Anterior cingulate cortex (tissue), 58 donors: Measurements from ENCODE around the gene CDK17.

Experiments used
- DNase-seq, 58 donors: peaks; one replicate each; lab custom pipeline; 2025; lab: John Stamatoyannopoulos, UW

The CDK17 gene

DNA sequence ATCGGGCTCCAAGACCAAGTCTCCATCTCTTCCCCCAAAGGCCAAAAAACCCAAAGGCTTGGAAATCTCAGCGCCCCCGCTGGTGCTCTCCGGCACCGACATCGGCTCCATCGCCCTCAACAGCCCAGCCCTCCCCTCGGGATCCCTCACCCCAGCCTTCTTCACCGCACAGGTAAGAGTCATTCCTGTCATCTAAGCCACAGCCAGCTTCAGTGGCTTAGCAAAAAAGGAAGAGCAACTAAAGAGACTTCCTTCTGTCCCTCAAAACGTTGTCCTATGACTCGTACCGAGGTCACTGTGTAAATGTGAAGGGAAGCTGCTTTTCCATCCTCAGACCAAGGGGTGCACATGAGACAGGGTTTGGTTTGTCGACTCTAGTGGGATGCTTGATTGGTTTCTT is 152.7 kb downstream of the CDK17 start:
- DNase-seq: no peak

DNA sequence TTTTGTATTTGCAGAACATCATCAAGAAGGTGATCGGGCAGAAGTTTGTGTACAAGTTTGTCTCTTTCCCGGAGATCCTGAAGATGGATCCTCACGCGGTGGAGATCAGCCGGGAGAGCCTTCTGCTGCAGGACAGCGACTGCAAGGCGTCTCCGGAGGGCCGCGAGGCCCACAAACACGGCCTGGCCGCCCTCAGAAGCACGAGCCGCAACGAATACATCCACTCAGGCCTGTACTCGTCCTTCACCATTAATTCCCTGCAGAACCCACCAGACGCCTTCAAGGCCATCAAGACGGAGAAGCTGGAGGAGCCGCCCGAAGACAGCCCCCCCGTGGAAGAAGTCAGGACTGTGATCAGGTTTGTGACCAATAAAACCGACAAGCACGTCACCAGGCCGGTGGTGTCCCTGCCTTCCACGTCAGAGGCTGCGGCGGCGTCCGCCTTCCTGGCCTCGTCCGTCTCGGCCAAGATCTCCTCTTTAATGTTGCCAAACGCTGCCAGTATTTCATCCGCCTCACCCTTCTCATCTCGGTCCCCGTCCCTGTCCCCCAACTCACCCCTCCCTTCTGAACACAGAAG is 153.2 kb downstream of the CDK17 start:
- DNase-seq: no peak

DNA sequence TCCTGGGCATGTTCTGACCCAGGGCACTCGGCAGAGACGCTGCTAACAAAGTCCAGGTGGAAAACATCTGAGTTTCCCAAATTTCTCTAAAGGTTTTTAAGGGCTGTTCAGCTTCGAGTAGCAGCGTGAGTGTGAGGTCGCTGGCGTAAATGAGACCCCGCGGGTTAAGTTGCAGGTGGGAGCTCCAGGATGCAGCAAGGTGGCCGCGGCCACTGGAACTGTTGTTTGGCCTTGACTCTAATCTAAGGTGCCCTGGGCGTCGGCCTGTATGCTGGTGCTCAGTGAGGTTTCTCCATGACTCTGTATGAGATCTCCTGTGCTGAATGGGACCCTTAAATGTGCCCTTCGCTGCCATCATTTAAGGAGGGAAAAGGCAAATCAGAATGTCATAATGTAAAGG is 155.4 kb downstream of the CDK17 start:
- DNase-seq: no peak

DNA sequence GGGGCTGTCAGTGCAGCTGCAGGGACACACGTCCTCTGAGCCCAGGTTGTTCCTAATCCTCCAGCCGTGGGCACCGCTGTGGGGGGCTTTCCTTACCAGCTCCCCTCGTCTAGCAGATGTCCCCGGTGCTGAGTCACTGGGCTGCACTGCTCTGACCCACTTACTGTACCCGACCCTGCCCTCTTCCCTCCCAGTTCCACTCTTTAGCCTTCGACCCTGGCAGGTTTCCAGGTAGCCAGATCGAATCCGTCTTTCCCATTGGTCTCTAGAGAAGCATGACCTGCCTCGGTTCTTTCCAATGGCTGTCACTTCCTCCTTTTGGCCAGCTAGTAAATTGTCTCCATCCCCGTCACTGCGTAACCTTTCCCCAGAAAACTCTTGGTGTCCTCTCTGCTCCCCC is 157.6 kb downstream of the CDK17 start:
- no peak for DNase-seq

GRCh38 chr12:96241846-96242256 is 158.4 kb downstream of the CDK17 start:
- peak in 6 of 58 donors; percentile 15 to 45 (median 26) for DNase-seq

DNA sequence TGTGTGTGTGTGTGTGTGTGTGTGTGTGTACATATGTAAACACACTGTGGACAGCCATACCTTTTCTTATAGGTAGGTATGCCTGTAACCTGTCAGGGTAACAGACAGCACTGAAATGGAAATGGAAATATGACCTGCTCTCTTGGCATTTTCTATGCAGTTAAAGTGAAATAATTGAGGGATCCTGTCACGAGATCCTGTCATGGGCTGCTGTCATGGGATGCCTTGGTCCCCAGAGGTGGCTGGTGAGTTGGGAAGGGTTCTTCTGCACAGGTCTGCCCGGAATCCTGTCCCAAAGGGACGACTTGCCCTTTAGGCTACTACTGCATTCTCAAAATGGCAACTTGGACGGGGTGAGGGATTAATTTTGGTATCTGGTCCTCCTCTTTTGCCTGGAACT is 158.8 kb downstream of the CDK17 start:
- no peak for DNase-seq

- DNase-seq: no peak
These were observed 159.6 kb downstream of the CDK17 start for GRCh38 chr12:96240656-96241055.

- DNase-seq: no peak
These were observed 160.3 kb downstream of the CDK17 start for GRCh38 chr12:96239711-96240635.

DNA sequence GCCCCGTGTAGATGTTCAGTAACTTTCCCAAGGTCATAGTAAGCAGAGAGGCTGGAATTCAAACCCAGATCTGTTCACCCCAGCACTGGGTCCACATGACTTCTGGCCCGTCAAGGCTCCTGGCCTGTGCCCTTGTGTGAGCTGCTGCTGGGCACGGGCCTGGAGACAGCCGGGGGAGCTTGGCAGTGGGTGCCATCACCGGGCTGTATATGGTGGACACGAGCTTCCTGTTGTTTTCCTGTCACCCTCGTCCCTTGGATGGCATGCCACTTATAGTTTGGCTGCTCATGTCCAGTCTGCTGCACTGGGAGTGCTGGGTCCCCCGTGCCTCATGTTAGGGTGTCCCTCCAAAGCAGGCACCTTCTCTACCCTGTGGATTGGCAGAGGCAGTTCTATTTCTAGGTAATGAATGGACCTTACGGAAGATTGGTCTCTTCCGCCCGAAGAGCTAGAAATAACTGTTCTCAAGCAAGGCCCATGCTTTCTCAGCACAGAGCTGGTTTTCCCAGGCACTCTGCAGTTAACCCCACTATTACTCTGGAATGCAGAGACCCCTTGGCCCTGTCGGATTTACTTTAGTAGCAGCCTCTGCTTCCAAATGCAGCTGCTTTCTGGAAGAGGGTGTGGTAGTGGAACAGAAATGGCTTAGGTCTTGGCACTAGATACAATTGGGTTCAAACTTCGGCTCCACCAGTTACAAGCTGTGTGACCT is 161.7 kb downstream of the CDK17 start:
- DNase-seq: no peak

DNA sequence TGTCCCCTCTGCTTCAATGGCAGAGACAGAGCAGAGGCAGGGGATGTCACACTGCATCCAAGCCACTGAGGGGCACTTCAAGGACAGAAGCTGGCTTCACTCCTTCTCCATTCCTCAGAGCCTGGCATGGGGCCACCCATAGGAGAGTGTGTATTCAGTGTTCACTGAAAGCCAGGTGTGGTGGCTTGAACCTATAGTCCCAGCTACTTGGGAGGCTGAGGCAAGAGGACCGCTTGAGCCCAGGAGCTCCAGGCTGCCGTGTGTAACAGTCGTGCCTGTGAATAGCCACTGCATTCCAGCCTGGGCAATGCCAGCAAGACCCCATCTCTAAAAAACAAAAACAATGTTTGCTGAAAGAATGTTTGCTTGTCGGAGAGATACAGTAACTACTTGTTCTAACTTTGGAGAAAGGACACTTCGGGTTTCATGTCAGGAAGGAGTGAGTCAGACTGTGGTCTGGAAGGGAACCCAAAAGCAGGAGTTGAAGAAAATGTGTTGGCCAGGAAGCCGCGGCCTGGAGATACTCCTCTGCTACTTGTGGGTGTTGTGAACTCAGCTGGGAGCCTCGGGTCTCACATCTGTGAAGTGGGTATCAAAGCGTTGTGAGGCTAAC is 162.7 kb downstream of the CDK17 start:
- DNase-seq: peak in 3 of 58 donors; percentile 14 to 49 (median 19)

GRCh38 chr12:96237035-96237434 is 163.2 kb downstream of the CDK17 start:
- DNase-seq: no peak

- DNase-seq: peak in 2 of 58 donors; percentile 25 to 31
These were observed 163.9 kb downstream of the CDK17 start for GRCh38 chr12:96236221-96236822.

DNA sequence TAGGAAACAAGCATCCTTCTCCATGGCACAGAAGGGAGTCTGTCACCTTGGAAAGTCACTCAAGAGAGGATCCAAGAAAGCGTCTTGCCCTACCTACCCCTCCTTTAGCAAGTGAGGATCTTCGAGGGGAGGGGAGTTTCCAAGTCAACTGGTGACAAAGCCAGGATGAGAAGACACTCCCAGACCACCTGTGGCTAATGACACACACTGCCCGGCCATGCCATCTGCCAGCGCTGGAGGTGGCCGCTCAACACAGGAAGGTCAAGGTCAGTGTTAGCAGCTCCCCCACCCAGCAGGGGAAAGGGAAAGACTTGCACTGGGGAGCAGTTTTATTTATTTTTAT is 164.8 kb downstream of the CDK17 start:
- DNase-seq: no peak

GRCh38 chr12:96234591-96235483 is 165.4 kb downstream of the CDK17 start:
- DNase-seq: peak in 5 of 58 donors; percentile 16 to 34 (median 26)

- peak; percentile 47 to 99 (median 92) for DNase-seq
These were observed 166.2 kb downstream of the CDK17 start for GRCh38 chr12:96233939-96234461.

DNA sequence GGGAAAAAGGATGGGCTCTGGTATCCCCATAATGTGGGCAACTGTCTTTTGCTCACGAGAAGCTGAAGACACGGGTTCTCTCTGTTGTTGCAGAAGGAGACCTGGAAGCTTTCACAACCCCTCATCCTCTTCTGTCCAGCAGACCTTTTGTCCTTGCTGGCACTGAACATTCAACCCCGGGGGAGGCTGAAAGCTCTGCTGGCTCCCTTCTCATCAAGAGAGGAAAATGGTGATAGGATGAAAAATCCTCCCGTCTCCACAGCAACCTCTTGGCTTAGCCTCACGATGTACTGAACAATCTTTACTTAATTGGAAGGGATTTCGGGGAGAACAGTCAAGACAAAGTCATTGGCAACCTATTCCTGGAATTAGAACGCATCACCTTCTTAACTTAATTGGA is 167.1 kb downstream of the CDK17 start:
- DNase-seq: peak in 21 of 58 donors; percentile 16 to 67 (median 29)

GRCh38 chr12:96230646-96231045 is 169.6 kb downstream of the CDK17 start:
- no peak for DNase-seq

GRCh38 chr12:96228566-96229248 is 171.5 kb downstream of the CDK17 start:
- DNase-seq: no peak
